HG03439 (cell line): ENCODE results near the gene CYB5R3.

Experiments
- ATAC-seq: cut with Tn5 transposase; IDR thresholded peaks from one replicate; pipeline ENCODE4 v1.9.1; 2021; ENCODE audit warnings: mild to moderate bottlenecking, moderate library complexity; ENCODE audit not compliant: unreplicated experiment

The CYB5R3 gene

DNA sequence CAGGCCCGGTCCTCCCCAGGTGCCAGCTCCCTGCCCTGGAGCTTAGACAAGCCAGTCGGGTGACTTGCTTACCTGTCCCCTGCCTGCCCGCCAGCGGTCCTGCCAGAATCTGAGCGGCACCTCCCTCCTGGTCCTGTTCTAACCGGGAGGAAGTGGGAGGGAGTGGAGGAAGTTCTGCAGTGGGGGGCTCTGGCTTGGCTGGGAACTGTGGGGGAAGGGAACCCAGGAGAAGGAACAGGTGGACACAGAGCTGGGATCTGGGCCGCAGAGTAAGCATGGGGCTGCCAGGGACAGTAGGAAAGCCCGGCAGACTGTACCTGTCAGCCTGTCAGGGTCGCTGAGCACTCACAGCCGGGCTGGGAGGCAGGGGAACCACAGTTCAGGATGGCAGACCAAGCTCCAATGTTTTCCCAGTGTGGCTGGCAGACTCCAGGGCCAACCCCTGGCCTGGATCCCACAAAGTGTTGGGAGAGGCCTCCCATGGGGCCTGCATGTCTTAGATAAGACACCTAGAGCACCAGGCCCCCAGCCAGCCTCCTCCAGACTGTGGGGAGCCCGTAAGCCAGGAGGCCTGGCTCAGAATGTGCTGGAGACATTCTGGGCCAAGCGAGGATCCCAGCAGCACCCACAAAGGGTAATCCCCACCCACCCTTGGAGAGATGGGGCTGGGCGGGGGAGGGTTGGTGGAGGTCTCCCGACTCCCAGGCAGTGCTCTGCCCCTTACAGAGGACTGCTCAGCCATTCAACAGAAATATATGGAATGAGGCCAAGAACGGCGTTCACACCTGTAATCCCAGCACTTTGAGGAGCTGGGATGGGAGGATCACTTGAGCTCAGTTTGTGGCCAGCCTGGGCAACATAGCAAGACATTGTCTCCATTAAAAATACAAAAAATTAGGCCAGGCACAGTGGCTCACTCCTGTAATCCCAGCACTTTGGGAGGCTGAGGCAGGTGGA, 2.3 kb downstream of the CYB5R3 start:
- no peak for ATAC-seq

DNA sequence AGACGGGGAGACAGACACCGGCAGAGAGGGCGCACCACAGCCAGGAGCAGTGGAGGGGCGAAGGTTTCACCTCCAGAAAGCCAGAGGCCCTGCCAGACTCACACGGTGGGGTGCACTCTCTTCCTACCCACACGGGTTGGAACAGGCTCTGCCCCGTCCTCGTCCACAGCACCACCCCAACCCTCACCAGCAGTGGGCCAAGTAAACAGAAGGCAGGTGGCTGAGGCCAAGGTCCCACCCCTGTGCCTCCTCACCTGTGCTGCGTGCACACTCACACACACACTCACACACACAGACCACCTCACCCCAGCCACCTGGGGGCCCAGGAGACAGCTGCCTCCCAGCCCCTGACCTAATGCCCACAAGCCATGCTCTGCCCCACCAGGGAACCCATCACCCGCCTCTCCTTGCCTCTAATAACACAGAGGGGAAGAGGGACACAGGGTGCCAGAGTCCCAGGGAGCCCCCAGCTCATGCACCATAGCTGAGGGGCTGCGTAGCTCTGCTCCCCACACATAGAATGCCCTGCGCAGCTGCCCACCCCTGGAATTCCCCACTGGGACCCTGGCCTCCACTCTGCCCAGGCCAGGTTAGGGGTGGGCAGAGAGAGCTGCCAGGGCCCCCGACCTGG, 3.1 kb downstream of the CYB5R3 start:
- no peak for ATAC-seq

GRCh38 chr22:42645341-42645937, 3.8 kb downstream of the CYB5R3 start:
- no peak for ATAC-seq

DNA sequence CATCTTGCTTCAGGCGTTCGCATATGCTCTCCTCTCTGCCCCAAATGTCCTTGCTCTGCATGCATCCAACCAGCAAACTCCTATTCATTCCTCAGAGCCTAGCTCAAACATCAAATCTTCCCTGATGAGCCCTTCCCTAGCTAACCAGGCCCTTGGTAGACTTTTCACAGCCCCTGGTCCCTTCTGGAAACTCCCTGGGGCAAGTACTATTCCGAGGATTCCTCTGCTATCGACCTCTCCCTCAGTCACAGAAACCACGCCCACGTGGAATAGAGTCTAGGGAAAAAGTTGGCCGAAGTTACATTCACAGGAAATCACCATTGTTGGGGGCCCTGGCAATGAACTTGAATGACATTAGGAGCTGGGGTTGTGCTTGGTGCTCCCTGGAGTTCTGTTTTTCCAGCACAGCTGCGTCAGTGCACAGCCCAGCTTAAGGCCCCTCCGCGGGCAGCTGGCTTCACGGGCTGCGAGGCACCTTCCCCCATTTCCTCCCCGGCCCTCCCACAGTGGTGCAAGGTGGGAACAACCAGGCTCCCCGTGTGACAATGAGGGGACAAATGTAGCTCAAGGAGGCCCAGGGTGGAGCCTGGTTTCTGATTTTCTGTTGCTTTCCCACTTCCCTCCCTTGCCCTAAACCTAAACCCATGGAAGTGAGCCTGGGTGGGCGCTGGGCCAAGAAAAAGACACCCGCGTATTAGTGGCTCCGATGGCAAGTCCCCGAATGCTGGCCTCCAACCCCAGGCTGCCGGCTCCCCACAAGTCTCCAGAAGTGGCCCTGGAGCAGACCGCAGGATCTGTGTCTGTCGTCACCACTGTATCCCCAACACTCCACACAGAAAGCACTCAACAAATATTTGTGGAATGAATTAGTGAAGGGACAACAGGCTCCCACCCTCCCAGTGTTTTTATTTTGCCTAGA, 4.5 kb downstream of the CYB5R3 start:
- ATAC-seq = no peak

DNA sequence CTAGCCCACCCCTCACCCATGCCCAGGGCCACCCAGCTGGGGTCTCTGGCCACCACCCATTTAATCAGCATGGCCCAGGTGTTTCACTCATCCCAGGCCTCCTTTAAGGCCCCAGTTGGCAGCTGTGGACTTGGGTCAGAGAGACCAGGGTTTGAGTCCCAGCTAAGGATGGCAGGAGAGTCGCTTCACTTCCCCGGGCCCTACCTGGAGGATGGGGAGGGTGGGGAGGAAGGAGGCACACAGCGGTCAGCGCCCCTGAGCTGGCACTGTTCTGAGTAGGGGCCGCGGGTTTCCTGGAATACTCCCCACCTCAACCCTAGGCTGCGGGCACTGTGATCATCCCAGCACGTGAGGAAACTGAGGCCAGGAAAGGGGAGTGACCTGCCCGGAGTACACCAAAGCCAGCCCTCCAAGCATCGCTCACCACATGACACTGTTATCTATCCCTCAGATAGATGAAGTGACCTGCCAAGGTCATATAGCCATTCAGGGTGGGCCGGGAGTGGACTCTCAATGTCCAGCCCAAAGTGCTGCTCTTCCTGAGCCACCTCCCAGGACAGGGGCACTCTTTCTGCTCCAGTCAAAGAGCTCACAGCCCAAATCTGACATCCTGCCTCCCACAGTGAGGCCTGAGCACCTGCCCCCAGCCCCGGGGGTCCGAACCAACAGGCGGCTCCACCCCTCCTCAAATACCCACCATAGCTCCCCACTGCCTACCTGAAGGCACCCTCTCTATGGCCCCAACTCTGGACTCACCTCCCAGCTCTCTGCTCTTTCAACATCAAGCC, 5.4 kb downstream of the CYB5R3 start:
- ATAC-seq = no peak

DNA sequence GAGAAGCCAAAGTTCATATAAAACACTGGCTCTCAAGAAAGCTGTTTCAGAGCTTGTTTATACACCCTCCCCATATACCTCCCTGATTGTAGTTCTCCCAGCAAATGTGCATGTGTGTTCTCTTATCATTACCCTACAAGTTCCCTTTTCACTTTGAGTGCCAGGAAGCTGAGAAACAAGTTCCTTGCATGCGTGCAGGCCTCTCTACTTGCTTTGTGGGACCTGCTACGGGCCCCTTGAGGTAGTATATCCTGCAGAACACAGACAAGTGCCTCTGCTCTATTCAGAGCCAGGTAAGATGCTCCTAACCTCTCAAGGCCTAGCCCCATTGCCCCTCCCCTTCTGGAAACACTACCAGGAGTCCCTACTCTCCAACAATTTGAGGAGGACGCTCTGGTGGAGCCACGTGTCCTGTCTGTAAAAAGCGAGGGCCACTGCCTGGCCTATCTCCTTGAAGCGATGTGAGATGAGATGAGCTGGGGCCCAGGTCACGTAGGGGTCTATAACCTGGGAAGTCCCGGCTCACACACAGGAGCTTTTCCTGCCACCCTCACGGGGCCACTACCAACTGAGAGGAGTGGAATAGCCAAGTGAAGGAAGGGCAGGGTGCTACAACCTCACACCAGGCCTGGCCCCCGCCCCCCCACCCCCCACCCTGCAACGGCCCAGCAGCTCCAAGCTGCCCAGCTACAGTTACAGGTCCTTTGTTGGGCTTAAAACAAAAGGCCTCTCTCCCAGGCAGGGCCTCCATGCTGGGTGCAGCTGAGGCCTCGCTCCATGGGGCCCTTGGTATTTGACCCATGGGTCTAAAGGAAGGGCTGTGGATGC, 6.2 kb downstream of the CYB5R3 start:
- ATAC-seq = no peak

- ATAC-seq = no peak
These were observed 7.3 kb downstream of the CYB5R3 start for GRCh38 chr22:42641801-42642413.

- no peak for ATAC-seq
These were observed 9.5 kb downstream of the CYB5R3 start for GRCh38 chr22:42639541-42640241.

DNA sequence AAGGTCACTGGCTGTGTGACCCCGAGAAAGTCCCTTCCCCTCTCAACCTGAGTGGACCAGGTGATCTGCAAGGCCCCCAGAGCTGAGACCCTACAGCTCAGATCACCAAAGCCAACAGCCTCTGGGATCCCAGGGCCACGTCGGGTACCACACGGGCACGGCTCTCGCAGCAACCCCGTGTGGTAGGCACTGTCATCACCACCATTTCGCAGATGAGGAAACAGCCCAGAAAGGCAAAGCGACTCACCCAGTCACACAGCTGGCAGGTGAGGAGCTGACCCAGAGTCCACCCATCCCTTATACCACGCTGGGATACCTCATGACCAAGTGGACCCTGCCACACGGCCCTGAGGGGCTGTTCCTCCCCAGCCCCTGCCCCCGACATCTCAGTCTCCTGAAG, 11.6 kb downstream of the CYB5R3 start:
- no peak for ATAC-seq

DNA sequence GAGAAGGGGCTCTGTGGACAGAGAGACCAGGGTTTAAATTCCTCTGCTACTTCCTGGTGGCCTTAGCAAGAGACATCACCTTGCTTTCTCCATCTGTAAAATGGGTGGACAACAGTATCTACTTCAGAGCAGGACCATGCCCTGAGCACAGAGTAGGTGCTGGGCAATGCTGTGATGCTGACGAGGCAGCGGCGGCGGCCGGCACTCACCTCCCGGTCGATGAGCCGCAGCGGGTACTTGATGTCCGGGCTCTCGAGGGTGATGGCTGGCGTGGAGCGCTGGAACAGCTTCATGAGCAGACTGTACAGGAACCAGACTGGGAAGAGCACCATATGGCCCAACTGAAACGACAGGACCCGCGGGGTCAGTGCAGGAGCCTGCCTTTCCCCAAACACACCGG, 12.7 kb downstream of the CYB5R3 start:
- ATAC-seq = no peak

DNA sequence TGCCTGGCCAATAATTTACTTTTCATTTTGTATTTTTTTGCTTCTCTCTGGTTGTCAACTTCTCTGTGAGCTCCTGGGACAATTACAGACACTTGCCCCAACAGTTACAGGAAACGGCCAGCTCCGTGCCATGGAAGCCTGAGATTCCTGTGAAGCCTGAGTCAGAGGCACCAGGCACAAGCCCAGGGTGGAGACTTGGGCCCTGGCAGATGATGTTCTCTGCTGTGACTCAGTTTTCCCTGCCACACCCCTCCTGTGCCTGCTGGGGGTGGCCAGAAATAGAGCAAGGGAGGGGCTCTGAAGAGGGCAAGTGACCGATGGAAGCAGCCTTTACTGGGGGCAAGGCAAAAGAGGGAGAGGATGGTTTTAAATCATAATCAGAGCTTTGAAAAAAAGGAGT, 13.7 kb downstream of the CYB5R3 start:
- ATAC-seq = no peak

GRCh38 chr22:42633013-42633412, 16.2 kb downstream of the CYB5R3 start:
- no peak for ATAC-seq

DNA sequence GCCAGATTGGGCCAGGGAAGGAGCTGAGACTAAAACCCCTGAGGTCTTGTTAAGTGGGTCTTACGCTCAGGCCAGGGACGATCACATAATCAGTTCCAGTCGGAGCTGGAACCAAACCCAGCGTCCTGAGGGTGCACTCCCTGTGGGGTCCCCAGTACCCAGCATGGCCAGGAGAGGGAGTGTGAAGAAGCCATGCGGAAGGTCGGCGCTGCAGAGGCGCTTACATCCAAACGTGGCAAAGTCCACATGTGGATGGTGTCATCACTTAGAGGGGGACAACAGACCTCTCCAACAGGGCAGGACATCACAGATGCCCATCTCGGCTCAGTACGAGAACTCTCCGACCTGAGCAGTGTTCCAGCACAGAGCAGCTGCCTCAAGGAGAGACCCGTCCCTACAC, 17.1 kb downstream of the CYB5R3 start:
- no peak for ATAC-seq

GRCh38 chr22:42630901-42631602, 18.1 kb downstream of the CYB5R3 start:
- no peak for ATAC-seq

- no peak for ATAC-seq
These were observed 19.0 kb downstream of the CYB5R3 start for GRCh38 chr22:42630211-42630610.

DNA sequence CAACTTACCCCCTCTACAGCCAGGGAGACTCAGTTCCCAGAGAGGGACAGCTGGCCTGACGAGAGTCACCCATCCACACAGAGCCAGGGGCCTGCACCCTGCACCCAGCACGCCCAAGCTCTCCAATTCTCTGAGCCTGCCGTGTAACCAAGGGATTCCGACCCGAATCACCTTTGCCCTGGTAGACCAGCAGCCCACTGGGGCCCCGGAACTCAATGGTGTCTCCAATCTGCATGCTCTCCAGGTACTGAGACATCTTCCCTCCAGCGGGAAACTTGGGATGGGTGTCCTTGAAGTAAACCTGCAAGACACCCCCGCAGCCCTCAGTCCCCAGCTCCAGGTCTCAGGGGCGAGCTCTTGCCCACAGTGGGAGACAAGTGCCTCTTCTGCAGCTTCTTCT, 21.2 kb downstream of the CYB5R3 start:
- ATAC-seq = no peak

DNA sequence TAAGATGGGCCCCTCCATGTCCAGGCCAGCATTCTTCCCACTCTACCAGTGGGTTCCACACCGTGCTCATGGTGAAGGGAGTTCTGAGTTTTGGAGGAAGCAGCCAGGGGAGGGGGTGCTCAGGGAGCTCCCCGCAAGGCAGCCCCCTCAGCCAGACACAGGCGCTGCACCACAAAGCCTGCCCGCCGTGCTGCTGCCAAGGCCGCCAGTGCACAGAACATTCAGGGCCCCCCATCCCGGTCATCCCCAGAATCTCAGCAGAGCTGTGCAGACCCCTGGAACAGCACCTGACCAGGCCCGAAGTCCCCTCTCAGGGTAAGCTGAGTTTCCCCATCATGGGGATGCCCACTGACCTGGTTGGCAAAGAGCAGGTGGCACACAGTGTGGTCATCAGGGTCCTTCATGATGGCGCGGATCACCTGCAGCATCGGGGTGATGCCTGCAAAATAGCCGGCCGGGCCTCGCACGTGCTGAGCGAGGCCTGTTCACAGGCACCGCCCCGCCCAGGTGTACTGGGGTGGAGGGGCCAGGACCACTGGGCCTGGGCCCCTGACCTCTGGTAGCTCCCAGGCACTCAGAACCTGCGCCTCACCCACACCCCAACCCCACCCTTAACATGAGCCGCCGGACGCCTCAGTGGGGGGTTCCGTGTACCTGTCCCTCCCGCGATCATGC, 22.1 kb downstream of the CYB5R3 start:
- no peak for ATAC-seq
